ENCODE measurements around the gene STK32B.

STK32B gene

GRCh38 chr4:5478169-5478568 lies 426.9 kb downstream of the STK32B start:
- DNase-seq = no peak

GRCh38 chr4:5478697-5479096 lies 427.4 kb downstream of the STK32B start:
- DNase-seq = no peak

GRCh38 chr4:5479518-5480060 lies 428.3 kb downstream of the STK32B start:
- no peak for DNase-seq

- no peak for DNase-seq
Measured at GRCh38 chr4:5488413-5488812, 437.1 kb downstream of the STK32B start.

- DNase-seq = no peak
Measured at GRCh38 chr4:5489260-5489659, 438.0 kb downstream of the STK32B start.

GRCh38 chr4:5497489-5497888 lies 446.2 kb downstream of the STK32B start:
- no peak for DNase-seq

GRCh38 chr4:5500165-5500564 lies 448.9 kb downstream of the STK32B start:
- DNase-seq = no peak

GRCh38 chr4:5503336-5503936 lies 452.2 kb downstream of the STK32B start:
- peak; percentile 65 for DNase-seq

- no peak for DNase-seq
Measured at GRCh38 chr4:5504486-5504885, 453.2 kb downstream of the STK32B start.

- DNase-seq = no peak
Measured at GRCh38 chr4:5510504-5510903, 459.2 kb downstream of the STK32B start.

- no peak for DNase-seq
Measured at GRCh38 chr4:5511791-5512190, 460.5 kb downstream of the STK32B start.

GRCh38 chr4:5515646-5516045 lies 464.4 kb downstream of the STK32B start:
- no peak for DNase-seq

- no peak for DNase-seq
Measured at GRCh38 chr4:5517372-5517771, 466.1 kb downstream of the STK32B start.

GRCh38 chr4:5524446-5525299 lies 473.4 kb downstream of the STK32B start:
- DNase-seq = peak; percentile 81

GRCh38 chr4:5526080-5526846 lies 475.0 kb downstream of the STK32B start:
- DNase-seq = peak; percentile 55

GRCh38 chr4:5527211-5527610 lies 475.9 kb downstream of the STK32B start:
- peak; percentile 48 for DNase-seq

- DNase-seq = no peak
Measured at GRCh38 chr4:5528031-5528436, 476.8 kb downstream of the STK32B start.

- no peak for DNase-seq
Measured at GRCh38 chr4:5532100-5532499, 480.8 kb downstream of the STK32B start.

GRCh38 chr4:5539584-5539983 lies 488.3 kb downstream of the STK32B start:
- DNase-seq = no peak

- no peak for DNase-seq
Measured at GRCh38 chr4:5541169-5541568, 489.9 kb downstream of the STK32B start.

GRCh38 chr4:5543681-5544080 lies 492.4 kb downstream of the STK32B start:
- DNase-seq = no peak

- no peak for DNase-seq
Measured at GRCh38 chr4:5544762-5545161, 493.5 kb downstream of the STK32B start.

GRCh38 chr4:5545271-5545670 lies 494.0 kb downstream of the STK32B start:
- no peak for DNase-seq

Measured in retina (tissue), 1 donor.